ENCODE measurements around the gene C1R. TPM values are rescaled to one million over a fixed set of nuclear protein-coding genes. Genes with fewer than 3 reads are reported as not detected.

The C1R gene
- total RNA-seq, 1 experiment from 2014 or later, result 11.5 TPM

DNA sequence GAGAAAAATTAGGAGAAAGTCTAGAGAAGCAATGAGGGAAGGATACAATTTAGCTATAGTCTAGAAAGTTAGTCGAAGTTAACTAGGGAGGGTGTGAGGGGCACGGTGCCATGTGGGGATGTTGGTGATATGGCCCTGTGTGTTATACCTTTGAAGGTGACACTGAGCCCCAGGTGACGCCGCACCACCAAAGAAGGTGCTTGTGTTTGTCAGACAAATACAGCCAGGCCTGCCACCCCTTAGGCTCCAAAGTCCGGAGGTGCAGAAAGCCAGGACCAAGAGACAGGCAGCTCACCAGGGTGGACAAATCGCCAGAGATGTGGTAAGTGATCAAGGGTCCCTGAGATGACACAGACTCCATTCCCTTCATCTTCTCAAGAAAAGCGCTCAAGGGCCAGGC is 30.6 kb downstream of the C1R start:
- H3K23me2 ChIP-seq (ENCODE audit: insufficient read length, low read depth, low read length, poor library complexity, severe bottlenecking), result no peaks in the 10 kb centered on the region
- no peak overlapping the region for H3K14ac ChIP-seq (ENCODE audit: insufficient read depth, low read length)
- H3K56ac ChIP-seq (ENCODE audit: insufficient read length, low read depth, low read length), result no peak overlapping the region
- no peak overlapping the region for H3K23ac ChIP-seq (ENCODE audit: insufficient read length, low read depth, low read length)
- no peak for DNase-seq
- no peak overlapping the region for H3K4me3 Mint-ChIP-seq
- H3T11ph ChIP-seq (ENCODE audit: low read length), result no peak overlapping the region
- no peak overlapping the region for H2BK5ac ChIP-seq (ENCODE audit: insufficient read length, low read length)
- H3K27ac ChIP-seq (ENCODE audit: insufficient read length, low read depth, low read length), result no peak overlapping the region
- no peak overlapping the region for H3K9ac ChIP-seq (ENCODE audit: extremely low read depth, insufficient read length, low read length)
- H3K4me2 ChIP-seq (ENCODE audit: insufficient read depth, insufficient read length, low read length), result no peak overlapping the region
- no peak overlapping the region for H2AK5ac ChIP-seq (ENCODE audit: insufficient read length, low read length)
- no peak overlapping the region for H4K91ac ChIP-seq (ENCODE audit: insufficient read length, low read depth, low read length)
- H3K79me2 ChIP-seq (ENCODE audit: insufficient read depth, low read length), result no peaks in the 10 kb centered on the region
- H2BK120ac ChIP-seq (ENCODE audit: low read depth, low read length, poor library complexity, severe bottlenecking), result no peak overlapping the region
- no CpG with 5 or more reads among the region's 7 CpGs for WGBS (ENCODE audit: extremely low coverage, insufficient read length, low lambda C conversion rate)
- no peaks in the 10 kb centered on the region for H4K20me1 ChIP-seq (ENCODE audit: control insufficient read depth, insufficient read depth, insufficient read length)
- H3K18ac ChIP-seq (ENCODE audit: insufficient read length, low read depth, low read length), result no peak overlapping the region
- TF ChIP-seq, protein P1, sequence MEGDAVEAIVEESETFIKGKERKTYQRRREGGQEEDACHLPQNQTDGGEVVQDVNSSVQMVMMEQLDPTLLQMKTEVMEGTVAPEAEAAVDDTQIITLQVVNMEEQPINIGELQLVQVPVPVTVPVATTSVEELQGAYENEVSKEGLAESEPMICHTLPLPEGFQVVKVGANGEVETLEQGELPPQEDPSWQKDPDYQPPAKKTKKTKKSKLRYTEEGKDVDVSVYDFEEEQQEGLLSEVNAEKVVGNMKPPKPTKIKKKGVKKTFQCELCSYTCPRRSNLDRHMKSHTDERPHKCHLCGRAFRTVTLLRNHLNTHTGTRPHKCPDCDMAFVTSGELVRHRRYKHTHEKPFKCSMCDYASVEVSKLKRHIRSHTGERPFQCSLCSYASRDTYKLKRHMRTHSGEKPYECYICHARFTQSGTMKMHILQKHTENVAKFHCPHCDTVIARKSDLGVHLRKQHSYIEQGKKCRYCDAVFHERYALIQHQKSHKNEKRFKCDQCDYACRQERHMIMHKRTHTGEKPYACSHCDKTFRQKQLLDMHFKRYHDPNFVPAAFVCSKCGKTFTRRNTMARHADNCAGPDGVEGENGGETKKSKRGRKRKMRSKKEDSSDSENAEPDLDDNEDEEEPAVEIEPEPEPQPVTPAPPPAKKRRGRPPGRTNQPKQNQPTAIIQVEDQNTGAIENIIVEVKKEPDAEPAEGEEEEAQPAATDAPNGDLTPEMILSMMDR (conservative IDR thresholded peaks at IDR 0.05), result no peak
- no peaks in the 10 kb centered on the region for H3K79me1 ChIP-seq (ENCODE audit: insufficient read depth, low read depth, low read length, poor library complexity, severe bottlenecking)
- H3K27me3 ChIP-seq (ENCODE audit: insufficient read depth, low read length), result no peaks in the 10 kb centered on the region
- no peak overlapping the region for H2BK20ac ChIP-seq (ENCODE audit: low read depth, low read length, poor library complexity, severe bottlenecking)
- H3K9me3 ChIP-seq (ENCODE audit: control insufficient read depth, low read depth, low read length), result no peaks in the 10 kb centered on the region
- H3K4me1 Mint-ChIP-seq, result peaks cover 14 to 16% of the 10 kb centered on the region in 2 experiments
- no peak overlapping the region for H4K8ac ChIP-seq (replicated peaks; ENCODE audit: insufficient read length, low read depth, low read length)
- no peak overlapping the region for H2BK12ac ChIP-seq (ENCODE audit: insufficient read length, low read depth, low read length)
- H3K4ac ChIP-seq (ENCODE audit: low read depth, low read length), result no peak overlapping the region
- no peak overlapping the region for H4K5ac ChIP-seq (ENCODE audit: insufficient read length, low read depth, low read length)
- no peaks in the 10 kb centered on the region; the same call in 1 of the 2 replicates for H3K4me1 ChIP-seq (ENCODE audit: insufficient read depth, low read length)
- H3K9me3 Mint-ChIP-seq, result no peaks in the 10 kb centered on the region; a peak in 1 of 5 replicates
- peaks cover 4% of the 10 kb centered on the region for H3K27me3 Mint-ChIP-seq (ENCODE audit: low read depth)
- H3K27ac Mint-ChIP-seq, result no peak overlapping the region
- H2BK15ac ChIP-seq (ENCODE audit: low read depth, low read length), result no peak overlapping the region
- H2AFZ ChIP-seq (ENCODE audit: low read length), result no peak overlapping the region
- no peaks in the 10 kb centered on the region for H3K36me3 Mint-ChIP-seq (ENCODE audit: insufficient read depth in 1 of 3, low read depth in 3 of 3)

Measured in H9 (cell line).